Activated B cell treated with CpG ODN at 0.5 μM for 24 hours (primary cell): ENCODE data around the gene KCNQ1OT1. TPM values are rescaled to one million over a fixed set of nuclear protein-coding genes. Genes with fewer than 3 reads are reported as not detected.

Source experiments
- ATAC-seq: fragments of 200-7000 bp; cut with Tn5 transposase; one replicate; pipeline ENCODE4 v1.10.0; 2021; ENCODE audit warnings: low read depth, mild to moderate bottlenecking, moderate library complexity
- CTCF ChIA-PET: fragments of 350-600 bp; sonication (Branson Sonifier 250); formaldehyde crosslinking; loops from one replicate; lab custom pipeline; 2021; ENCODE audit warnings: antibody characterized with exemption; lab: Charles Lee
- POLR2A ChIA-PET: fragments of 350-600 bp; sonication (Branson Sonifier 250); formaldehyde crosslinking; loops from one replicate; lab custom pipeline; 2021; ENCODE audit warnings: antibody characterized with exemption; lab: Charles Lee
- DNase-seq: peaks from one replicate; pipeline ENCODE4 v3.0.0; 2022
- H3K27ac Mint-ChIP-seq: one replicate; pipeline ENCODE4 v1.8.0; 2020; ENCODE audit warnings: mixed read lengths
- H3K27me3 Mint-ChIP-seq: one replicate; pipeline ENCODE4 v1.8.0; 2021; ENCODE audit warnings: mixed read lengths
- H3K36me3 Mint-ChIP-seq: one replicate; pipeline ENCODE4 v1.8.0; 2021; ENCODE audit warnings: low read depth, mixed read lengths
- H3K4me1 Mint-ChIP-seq: one replicate; pipeline ENCODE4 v1.8.0; 2021; ENCODE audit warnings: mixed read lengths
- H3K4me3 Mint-ChIP-seq: one replicate; pipeline ENCODE4 v1.8.0; 2020; ENCODE audit warnings: mild to moderate bottlenecking, mixed read lengths
- H3K9me3 Mint-ChIP-seq: one replicate; pipeline ENCODE4 v1.8.0; 2020; ENCODE audit warnings: mixed read lengths
- CTCF ChIP-seq: fragments of 200-600 bp; IDR thresholded peaks from one replicate; pipeline ENCODE4 v1.8.0; 2022; ENCODE audit warnings: antibody characterized with exemption, mild to moderate bottlenecking
- intact Hi-C: fragments of 100-400 bp; cut with micrococcal nuclease; formaldehyde crosslinking; loops from one replicate; pipeline ENCODE4 v1.15.1; 2024
- total RNA-seq: library from RNA; stranded (reverse); gene quantifications from 2 replicates; pipeline ENCODE4 v1.2.3, GENCODE V29; 2022

The KCNQ1OT1 gene
- total RNA-seq, 1 donor from 2014 or later: 1.2 TPM

- no peak for TF ChIP-seq CTCF
- no peak overlapping the region for H3K27ac Mint-ChIP-seq
- no peak overlapping the region for H3K4me3 Mint-ChIP-seq
- intact Hi-C loops: no loop called here
- CTCF ChIA-PET: no interaction called here
- DNase-seq (no peak), ATAC-seq (no peak)
- POLR2A ChIA-PET: no interaction called here
- H3K9me3 Mint-ChIP-seq: no peaks in the 10 kb centered on the region
- peaks cover 17% of the 10 kb centered on the region for H3K4me1 Mint-ChIP-seq
- H3K36me3 Mint-ChIP-seq: peaks cover 15% of the 10 kb centered on the region
- H3K27me3 Mint-ChIP-seq: no peaks in the 10 kb centered on the region
These were observed 25.8 kb downstream of the KCNQ1OT1 start for GRCh38 chr11:2673871-2674471.

GRCh38 chr11:2673250-2673610 lies 26.6 kb downstream of the KCNQ1OT1 start:
- Mint-ChIP-seq H3K27me3 (no peaks in the 10 kb centered on the region), H3K4me1 (peaks cover 17% of the 10 kb centered on the region), H3K36me3 (peaks cover 15% of the 10 kb centered on the region), H3K27ac (no peak overlapping the region), H3K4me3 (no peak overlapping the region), H3K9me3 (no peaks in the 10 kb centered on the region)
- intact Hi-C loops: no loop called here
- TF ChIP-seq CTCF: no peak
- POLR2A ChIA-PET: no interaction called here
- DNase-seq (no peak), ATAC-seq (no peak)
- CTCF ChIA-PET: no interaction called here

GRCh38 chr11:2672553-2673249 lies 27.1 kb downstream of the KCNQ1OT1 start:
- ChIA-PET CTCF (no interaction called here), POLR2A (no interaction called here)
- intact Hi-C loops: no loop called here
- Mint-ChIP-seq H3K27me3 (no peaks in the 10 kb centered on the region), H3K4me3 (no peak overlapping the region), H3K27ac (no peak overlapping the region), H3K9me3 (no peaks in the 10 kb centered on the region), H3K4me1 (peaks cover 16% of the 10 kb centered on the region), H3K36me3 (peaks cover 15% of the 10 kb centered on the region)
- no peak for TF ChIP-seq CTCF
- ATAC-seq: no peak
- no peak for DNase-seq

- CTCF ChIA-PET: no interaction called here
- no peak overlapping the region for H3K27ac Mint-ChIP-seq
These were observed 28.0 kb downstream of the KCNQ1OT1 start for GRCh38 chr11:2671748-2672147.

More at GRCh38 chr11:2671748-2672147, 28.0 kb downstream of the KCNQ1OT1 start:
- DNase-seq (no peak), ATAC-seq (no peak)
- no peak overlapping the region for H3K4me3 Mint-ChIP-seq
- H3K36me3 Mint-ChIP-seq: peaks cover 15% of the 10 kb centered on the region
- H3K9me3 Mint-ChIP-seq: no peaks in the 10 kb centered on the region
- peaks cover 9% of the 10 kb centered on the region for H3K4me1 Mint-ChIP-seq
- POLR2A ChIA-PET: no interaction called here
- H3K27me3 Mint-ChIP-seq: no peaks in the 10 kb centered on the region
- intact Hi-C loops: no loop called here
- TF ChIP-seq CTCF: no peak
